HepG2 (cell line): Measurements from ENCODE around the gene C1QTNF6. TPM values are rescaled to one million over a fixed set of nuclear protein-coding genes. Genes with fewer than 3 reads are reported as not detected.

Source experiments
- ATAC-seq: fragments of 200-7000 bp; cut with Tn5 transposase; 3 replicates; pipeline ENCODE4 v1.9.1; 2020; ENCODE audit warnings: mild to moderate bottlenecking, moderate library complexity
- BruUV-seq: library from RNA; stranded (reverse); fragments of 400-500 nt; replicated peaks from 2 replicates; lab custom pipeline; 2021; lab: Mats Ljungman, UMichigan
- CTCF ChIA-PET: fragments of 300-600 bp; formaldehyde crosslinking; extraction: SDS; loops from one replicate; lab custom pipeline; 2021; ENCODE audit warnings: low total read pairs, inconsistent platforms, low intra/inter-chr PET ratio; lab: Yijun Ruan, JAX
- POLR2A ChIA-PET: fragments of 350-600 bp; sonication (Branson Sonifier 250); formaldehyde crosslinking; loops from one replicate; lab custom pipeline; 2020; ENCODE audit warnings: antibody characterized with exemption, inconsistent platforms; lab: Yijun Ruan, JAX
- DNase-seq: peaks from one replicate; pipeline ENCODE4 v3.0.0-alpha.2; 2015; ENCODE audit warnings: low spot score
- FAIRE-seq: peaks from 3 replicates; lab custom pipeline; 2011; peaks lifted over from hg19 to GRCh38; lab: Jason Lieb, UNC
- H2AFZ ChIP-seq: one replicate; pipeline ENCODE4 v1.6.1; 2011; ENCODE audit warnings: low read length, inconsistent platforms
- H3K27ac ChIP-seq: fragments of 300-600 bp; 3 replicates; pipeline ENCODE4 v1.8.0; 2011; ENCODE audit warnings: mixed run types, mild to moderate bottlenecking, mixed read lengths, low read length, inconsistent platforms; ENCODE audit not compliant: insufficient read depth; ENCODE audit errors: extremely low read length
- H3K27me3 ChIP-seq, 2 experiments: fragments of 200-600 bp in 1 of 2; 2 replicates in 1 of 2; 3 replicates in 1 of 2; pipeline versions ENCODE4 v1.6.0 to v1.8.0; 2011; ENCODE audit warnings: low read length in 2 of 2, mild to moderate bottlenecking in 2 of 2, moderate library complexity in 2 of 2, inconsistent platforms in 1 of 2; ENCODE audit not compliant: insufficient read depth in 2 of 2, control insufficient read depth in 1 of 2
- H3K36me3 ChIP-seq, 2 experiments: fragments of 200-600 bp in 1 of 2; replicated peaks in 1 of 2; 2 replicates in 1 of 2; 3 replicates in 1 of 2; pipeline versions ENCODE4 v1.5.1 to v1.8.0; 2011; ENCODE audit warnings: low read length in 2 of 2, inconsistent platforms in 1 of 2; ENCODE audit not compliant: insufficient read depth in 2 of 2, control insufficient read depth in 1 of 2
- H3K4me1 ChIP-seq: 2 replicates; pipeline ENCODE4 v1.5.1; 2012; ENCODE audit warnings: low read length, inconsistent platforms; ENCODE audit not compliant: insufficient read depth
- H3K4me2 ChIP-seq: 2 replicates; pipeline ENCODE4 v1.6.0; 2011; ENCODE audit warnings: low read depth, low read length, inconsistent platforms
- H3K4me3 ChIP-seq, 3 experiments: fragments of 200-600 bp in 1 of 3; sonication (generic), shearing (Covaris generic) in 1 of 3; replicated peaks in 1 of 3; 2 replicates each; pipeline ENCODE4 v1.5.1; 2011 to 2016; ENCODE audit warnings: low read length in 3 of 3, inconsistent platforms in 2 of 3, low read depth in 2 of 3, mild to moderate bottlenecking in 2 of 3, control low read depth in 1 of 3, mixed read lengths in 1 of 3; ENCODE audit not compliant: insufficient read depth in 1 of 3
- H3K79me2 ChIP-seq: one replicate; pipeline ENCODE4 v1.6.1; 2011; ENCODE audit warnings: low read length, inconsistent platforms; ENCODE audit not compliant: insufficient read depth
- H3K9ac ChIP-seq: 2 replicates; pipeline ENCODE4 v1.6.0; 2011; ENCODE audit warnings: mild to moderate bottlenecking, low read depth, low read length, inconsistent platforms; ENCODE audit not compliant: insufficient read depth
- H3K9me3 ChIP-seq: 2 replicates; pipeline ENCODE4 v1.5.1; 2012; ENCODE audit warnings: mild to moderate bottlenecking, low read length
- H4K20me1 ChIP-seq: 2 replicates; pipeline ENCODE4 v1.6.0; 2011; ENCODE audit warnings: inconsistent platforms, mild to moderate bottlenecking, low read length, moderate library complexity; ENCODE audit not compliant: insufficient read depth
- ASH2L ChIP-seq: fragments of 300-600, 200-600 bp; sonication (generic); IDR thresholded peaks from 2 replicates; pipeline ENCODE4 v1.7.0; 2017; ENCODE audit warnings: low read depth, mild to moderate bottlenecking, moderate library complexity, mixed read lengths, low read length; ENCODE audit not compliant: insufficient read length
- CTCF ChIP-seq: sonication (generic); formaldehyde crosslinking; IDR thresholded peaks from 2 replicates; pipeline ENCODE4 v1.5.0; 2020; ENCODE audit warnings: mild to moderate bottlenecking, missing genetic modification reagents, moderate library complexity
- RERE ChIP-seq: IDR thresholded peaks from 2 replicates; pipeline ENCODE4 v1.6.1; 2016; ENCODE audit warnings: low read depth, missing genetic modification reagents, missing compliant biosample characterization
- STAG1 ChIP-seq: sonication (generic); formaldehyde crosslinking; IDR thresholded peaks from 2 replicates; pipeline ENCODE4 v1.4.0; 2020; ENCODE audit warnings: missing genetic modification reagents
- WGBS: methylation state at CpG from one replicate; pipeline ENCODE4 v1.1.6; 2017; ENCODE audit warnings: low lambda C conversion rate; 5-methylcytosine and 5-hydroxymethylcytosine counted together
- in situ Hi-C: cut with HindIII; loops from 2 replicates; pipeline ENCODE4 v1.10.0; 2017; ENCODE audit warnings: low pct_unique_long_range_greater_than_20kb; ENCODE audit not compliant: extremely low pct_ligation_motif_present
- intact Hi-C: fragments of 100-400 bp; cut with micrococcal nuclease; formaldehyde crosslinking; loops from one replicate; pipeline ENCODE4 v1.10.0; 2022; ENCODE audit not compliant: unreplicated experiment
- polyA plus RNA-seq, 8 experiments: library from polyadenylated mRNA; depleted of rRNA in 3 of 8; stranded (reverse) in 7 of 8; unstranded in 1 of 8; fragments of >200 nt; fragmentation: Illumina TruSeq in 4 of 8; extraction: Trizol in 4 of 8; gene quantifications; 2 replicates each; pipeline versions ENCODE4 v1.2.1 to v1.2.3, GENCODE V29; 2011 to 2016; ENCODE audit warnings: low read depth in 4 of 8, missing spikeins in 1 of 8, mixed read lengths in 1 of 8; ENCODE audit not compliant: insufficient read depth in 1 of 8
- total RNA-seq, 5 experiments: library from RNA; depleted of rRNA; stranded (reverse); fragments of >200 nt; fragmentation: Illumina TruSeq; extraction: Trizol; gene quantifications; 2 replicates each; pipeline ENCODE4 v1.2.3, GENCODE V29; 2016; ENCODE audit warnings: low read depth in 1 of 5

The C1QTNF6 gene
- total and polyA plus RNA-seq, 2 of the 13 experiments (the other 11 are each of a cell fraction or from before 2014, with no cell fraction given), result 2.7 to 6.9 TPM

GRCh38 chr22:37183432-37184379 lies 4.3 kb downstream of the C1QTNF6 start:
- ATAC-seq, result peak; percentile 41
- Histone ChIP-seq H3K27me3 (no peaks in the 10 kb centered on the region), H2AFZ (no peak overlapping the region), H3K4me3 (no peak overlapping the region), H3K27ac (no peak overlapping the region), H3K9ac (no peak overlapping the region), H3K79me2 (no peaks in the 10 kb centered on the region), H4K20me1 (no peaks in the 10 kb centered on the region), H3K4me2 (no peak overlapping the region), H3K4me1 (peaks cover 32% of the 10 kb centered on the region), H3K36me3 (no peaks in the 10 kb centered on the region), H3K9me3 (no peaks in the 10 kb centered on the region)
- intact Hi-C loops, result no loop called here
- ChIA-PET POLR2A (interaction anchor here (0.6 kb wide), 1 partner anchor 14 kb away, joined by 3 read pairs; no protein-coding TSS in a partner anchor), CTCF (no interaction called here)
- in situ Hi-C loops, result no loop called here
- TF ChIP-seq RERE (CRISPR knock-in tag), result no peak
- no peak for TF ChIP-seq ASH2L
- peak; percentile 61 for TF ChIP-seq CTCF (CRISPR knock-in tag)
- peak; percentile 64 for TF ChIP-seq STAG1
- 63% methylated on average over 9 of the region's 17 CpGs for WGBS
- DNase-seq, result no peak
- BruUV-seq, result no TSS peak
- FAIRE-seq, result no peak
